AML-193 (cell line): ENCODE results near the gene CLRN1.
A peak's percentile ranks its signal among the peaks of the same experiment; 100 is the strongest.
"Not testable (repeated sequence)": the region's sequence is repeated elsewhere in the genome, so short reads cannot be mapped to it uniquely, and the experiment has no call there.

ENCODE experiments used
- DNase-seq, 2 experiments: peaks; one replicate each; lab custom pipeline; 2025; lab: John Stamatoyannopoulos, UW

Gene CLRN1

GRCh38 chr3:150972366-150973071 is at the start of gene CLRN1:
CLRN1 (minus strand) TSS chr3:150972727; CDS start chr3:150972708, 19 bp downstream.
- no peak for DNase-seq

GRCh38 chr3:151016478-151016795 is 43.9 kb upstream of the CLRN1 start:
- no peak for DNase-seq

- peak; percentile 46 to 69 for DNase-seq
These were observed 43.4 kb upstream of the CLRN1 start for GRCh38 chr3:151015767-151016477.

GRCh38 chr3:151015181-151015580 is 42.7 kb upstream of the CLRN1 start:
- no peak for DNase-seq

GRCh38 chr3:151014501-151015018 is 42.0 kb upstream of the CLRN1 start:
- no peak for DNase-seq

- no peak for DNase-seq
These were observed 40.2 kb upstream of the CLRN1 start for GRCh38 chr3:151012753-151013152.

- no peak for DNase-seq
These were observed 38.9 kb upstream of the CLRN1 start for GRCh38 chr3:151011427-151011826.

GRCh38 chr3:151009981-151010380 is 37.5 kb upstream of the CLRN1 start:
- no peak for DNase-seq

GRCh38 chr3:151009430-151009829 is 36.9 kb upstream of the CLRN1 start:
- DNase-seq, result no peak

- no peak for DNase-seq
These were observed 36.2 kb upstream of the CLRN1 start for GRCh38 chr3:151008699-151009098.

- DNase-seq, result no peak
These were observed 31.2 kb upstream of the CLRN1 start for GRCh38 chr3:151003768-151004134.

- no peak for DNase-seq
These were observed 30.7 kb upstream of the CLRN1 start for GRCh38 chr3:151003029-151003767.

- DNase-seq, result no peak
These were observed 29.8 kb upstream of the CLRN1 start for GRCh38 chr3:151002003-151002981.

GRCh38 chr3:150998996-150999395 is 26.5 kb upstream of the CLRN1 start:
- DNase-seq, result no peak

GRCh38 chr3:150996731-150997130 is 24.2 kb upstream of the CLRN1 start:
- no peak for DNase-seq

- no peak for DNase-seq
These were observed 23.0 kb upstream of the CLRN1 start for GRCh38 chr3:150995510-150995909.

GRCh38 chr3:150989208-150989607 is 16.7 kb upstream of the CLRN1 start:
- no peak for DNase-seq

- DNase-seq, result not testable (repeated sequence)
These were observed 15.9 kb upstream of the CLRN1 start for GRCh38 chr3:150988395-150988794.

GRCh38 chr3:150985711-150986110 is 13.2 kb upstream of the CLRN1 start:
- peak; percentile 12 to 36 for DNase-seq

- DNase-seq, result no peak
These were observed 11.5 kb upstream of the CLRN1 start for GRCh38 chr3:150984066-150984465.

GRCh38 chr3:150978566-150979148 is 6.1 kb upstream of the CLRN1 start:
- DNase-seq, result no peak
